Raji (cell line): ENCODE data around the gene SHISA5.

Experiments
- POLR2A ChIP-seq: IDR thresholded peaks from 2 replicates; pipeline ENCODE4 v1.6.1; 2011; ENCODE audit warnings: low read depth, low read length, control low read depth; ENCODE audit not compliant: insufficient read depth

The SHISA5 gene

DNA sequence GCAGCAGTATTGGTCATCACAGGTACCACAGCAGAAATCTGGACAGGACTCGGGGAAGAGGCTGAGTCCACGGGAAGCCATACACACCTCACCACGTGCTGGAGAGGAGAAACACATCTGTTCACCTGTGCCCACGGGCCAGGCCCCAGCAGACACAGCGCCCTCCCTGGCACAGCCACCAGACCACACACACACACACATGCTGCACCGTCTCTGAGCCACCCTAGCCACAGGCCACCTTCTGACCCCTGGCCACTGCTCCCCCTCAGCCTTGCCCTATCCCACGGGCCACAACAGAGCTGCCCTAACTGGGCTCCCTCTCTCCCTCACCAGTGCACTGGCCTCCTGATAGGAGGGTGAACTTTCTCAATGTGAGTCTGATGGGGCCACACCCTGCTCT lies 2.8 kb downstream of the SHISA5 start:
- TF ChIP-seq POLR2A, result no peak

DNA sequence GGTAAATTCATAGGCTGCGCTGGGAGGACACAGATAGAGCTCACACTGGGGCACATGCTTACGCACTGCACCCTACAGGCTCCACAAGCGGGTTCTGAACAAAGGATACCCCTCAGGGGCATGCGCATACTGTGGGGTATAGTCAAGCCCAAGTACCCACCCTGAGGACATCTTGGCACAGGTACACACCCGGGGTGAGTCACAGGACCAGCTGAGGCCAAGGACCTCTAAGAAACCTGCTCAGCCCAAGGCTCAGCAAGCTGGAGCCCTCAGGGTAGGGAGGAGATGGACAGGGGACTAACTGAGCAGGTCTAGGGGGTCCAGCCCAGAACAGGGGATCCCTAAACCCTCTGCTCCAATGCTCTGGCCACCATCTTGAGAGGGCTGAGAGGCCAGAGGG lies 3.3 kb downstream of the SHISA5 start:
- TF ChIP-seq POLR2A, result no peak

DNA sequence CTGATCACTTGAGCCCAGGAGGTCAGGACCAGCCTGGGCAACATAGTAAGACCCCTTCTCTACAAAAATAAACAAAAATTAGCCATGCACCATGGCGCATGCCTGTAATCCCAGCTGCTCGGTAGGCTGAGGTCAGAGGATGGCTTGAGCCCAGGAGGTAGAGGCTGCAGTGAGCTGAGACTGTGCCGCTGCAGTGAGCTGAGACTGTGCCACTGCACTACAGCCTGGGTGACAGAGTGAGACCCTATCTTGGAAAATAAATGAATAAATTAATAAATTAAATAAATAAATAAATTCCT lies 10.8 kb downstream of the SHISA5 start:
- TF ChIP-seq POLR2A, result no peak

DNA sequence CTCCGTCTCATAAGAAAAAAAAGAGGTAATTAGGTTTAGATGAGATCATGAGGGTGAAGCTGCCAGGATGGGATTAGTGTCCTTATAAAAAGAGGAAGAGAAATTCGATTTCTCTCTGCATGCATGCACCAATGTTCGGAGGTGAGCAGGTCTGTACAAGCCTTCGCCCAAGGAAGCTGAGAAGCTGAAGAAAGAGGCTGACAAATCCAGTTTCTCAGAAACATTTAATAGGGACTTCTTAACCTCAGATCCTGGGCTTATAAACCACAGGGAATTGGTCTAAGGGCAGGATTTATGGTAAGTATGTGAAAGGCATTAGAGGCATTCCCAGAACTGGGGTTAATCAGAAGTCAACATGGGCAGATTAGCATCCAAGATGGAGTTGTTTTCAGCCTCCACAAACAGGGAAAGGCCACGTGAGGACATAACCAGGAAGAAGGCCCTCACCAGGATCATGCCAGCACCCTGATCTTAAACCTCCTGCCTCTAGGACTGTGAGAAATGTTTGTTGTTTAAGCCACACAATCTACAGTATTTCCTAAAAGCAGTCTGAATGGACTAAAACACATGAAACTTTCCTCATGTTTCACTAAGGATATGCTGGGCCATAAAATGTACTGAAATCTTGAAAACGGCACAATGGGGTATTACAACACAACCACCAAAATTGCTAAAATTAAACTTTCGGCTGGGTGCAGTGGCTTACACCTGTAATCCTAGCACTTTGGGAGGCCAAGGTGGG lies 11.3 kb downstream of the SHISA5 start:
- no peak for TF ChIP-seq POLR2A

DNA sequence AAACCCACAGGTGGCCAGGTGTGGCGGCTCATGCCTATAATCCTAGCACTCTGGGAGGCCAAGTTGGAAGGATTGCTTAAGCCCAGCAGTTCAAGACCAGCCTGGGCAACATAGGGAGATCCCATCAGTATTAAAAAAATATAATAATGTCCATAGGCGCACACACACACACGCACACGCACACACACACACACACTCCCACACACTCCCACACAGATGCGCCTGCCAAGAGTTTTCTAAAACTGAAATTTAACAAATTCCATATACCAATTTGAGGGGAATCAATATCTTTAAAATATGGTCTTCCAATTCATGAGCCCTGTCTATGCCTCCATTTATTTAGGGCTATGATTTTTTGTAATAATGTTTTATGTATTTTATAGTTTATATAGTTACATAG lies 17.0 kb downstream of the SHISA5 start:
- no peak for TF ChIP-seq POLR2A

DNA sequence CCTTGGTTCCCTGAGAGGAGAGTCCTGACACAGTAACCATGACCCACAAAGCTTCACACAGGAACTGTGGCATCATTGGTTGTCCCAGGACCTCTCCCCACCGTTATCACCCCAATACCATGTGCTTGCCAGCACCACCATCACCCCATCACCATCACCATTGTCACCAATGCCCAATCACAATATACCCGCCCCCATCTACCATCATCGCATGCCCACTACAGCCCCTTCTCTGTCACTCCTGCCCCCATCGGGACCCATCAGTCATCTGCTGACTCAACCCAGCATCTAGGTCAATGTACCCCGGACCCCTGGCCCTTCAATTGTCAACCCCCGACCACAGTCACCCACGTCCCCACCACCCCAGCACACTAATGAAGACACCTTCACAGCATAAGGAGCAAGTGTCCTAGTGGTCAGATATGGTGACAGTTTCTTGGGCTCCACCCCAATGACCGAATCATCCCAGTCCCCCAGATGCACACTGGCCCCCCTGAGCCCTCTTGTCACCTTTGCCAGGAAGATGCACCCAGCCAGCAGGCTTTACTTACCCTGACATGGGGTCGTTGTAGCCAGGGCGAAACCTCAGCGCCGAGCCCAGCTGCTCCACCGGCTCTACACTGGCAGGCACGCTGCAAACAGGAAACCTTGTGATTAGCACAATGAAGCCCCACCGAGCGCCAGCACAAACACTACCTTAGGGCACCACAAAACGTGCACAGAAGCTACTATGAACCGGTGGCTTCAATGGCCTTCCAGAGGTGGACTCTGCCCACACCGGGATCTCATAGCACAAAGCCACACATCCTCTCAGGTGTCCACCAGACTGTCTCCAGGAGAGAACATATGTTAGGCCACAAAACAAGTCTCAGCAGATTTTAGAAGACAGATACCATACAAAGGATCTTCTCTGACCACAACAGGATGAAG lies 25.1 kb downstream of the SHISA5 start:
- no peak for TF ChIP-seq POLR2A

DNA sequence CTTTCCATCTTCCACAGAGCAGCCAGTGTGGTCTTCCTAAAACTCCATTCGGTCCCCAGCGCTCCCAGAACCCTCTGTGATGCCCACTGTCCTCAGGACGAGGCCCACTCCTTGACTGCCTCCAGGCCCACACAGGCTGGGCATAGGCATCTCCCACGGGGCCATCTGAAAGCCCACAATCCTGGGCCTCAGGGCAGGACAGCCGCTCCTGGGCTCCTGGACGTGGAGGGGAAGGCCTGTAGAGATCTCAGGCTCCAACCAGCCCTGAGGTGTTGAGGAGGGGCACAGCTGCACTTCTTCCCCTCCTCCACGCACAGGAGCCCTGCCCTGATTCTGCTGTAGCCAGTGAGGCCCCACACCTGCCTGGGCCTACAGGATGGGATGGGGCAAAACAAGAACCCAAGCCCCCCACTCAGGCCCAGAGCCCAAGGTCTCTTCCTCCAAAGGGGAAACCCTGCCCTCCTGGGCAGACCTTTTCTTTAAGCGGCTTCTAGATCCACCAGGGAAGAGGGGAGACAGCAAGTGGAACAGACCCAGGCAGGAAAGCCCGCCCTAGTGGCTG lies 25.9 kb downstream of the SHISA5 start:
- TF ChIP-seq POLR2A, result no peak

DNA sequence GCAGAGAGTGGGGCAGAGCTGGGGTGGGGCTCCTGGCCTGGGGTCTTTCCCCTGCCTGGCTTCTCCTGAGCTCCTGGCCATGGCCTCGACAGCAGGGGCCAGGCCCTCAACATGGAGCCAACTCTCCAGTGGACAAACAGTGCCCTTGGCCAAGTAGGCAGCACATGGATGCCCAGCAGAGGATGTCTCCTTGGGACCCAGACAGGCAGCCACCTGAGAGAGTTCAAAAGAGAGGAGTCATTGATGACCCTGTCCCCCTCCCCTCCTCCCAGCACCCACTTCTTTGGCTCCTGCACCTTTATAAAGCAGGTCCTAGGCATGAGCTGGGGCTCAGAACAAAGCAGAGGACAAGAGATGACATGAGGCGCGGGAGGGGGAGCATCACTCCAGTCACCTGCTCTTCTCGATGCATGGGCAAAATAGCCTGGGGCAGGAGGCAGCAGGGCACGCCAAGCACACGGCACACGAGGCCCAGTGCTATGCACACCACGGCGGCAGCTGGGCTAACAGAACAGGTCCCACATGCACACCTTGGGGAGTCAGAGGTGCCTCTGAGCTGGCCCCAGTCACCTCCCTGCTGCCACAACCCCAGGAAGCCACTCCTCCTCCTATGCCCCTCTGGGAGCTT lies 27.4 kb downstream of the SHISA5 start:
- TF ChIP-seq POLR2A, result no peak

DNA sequence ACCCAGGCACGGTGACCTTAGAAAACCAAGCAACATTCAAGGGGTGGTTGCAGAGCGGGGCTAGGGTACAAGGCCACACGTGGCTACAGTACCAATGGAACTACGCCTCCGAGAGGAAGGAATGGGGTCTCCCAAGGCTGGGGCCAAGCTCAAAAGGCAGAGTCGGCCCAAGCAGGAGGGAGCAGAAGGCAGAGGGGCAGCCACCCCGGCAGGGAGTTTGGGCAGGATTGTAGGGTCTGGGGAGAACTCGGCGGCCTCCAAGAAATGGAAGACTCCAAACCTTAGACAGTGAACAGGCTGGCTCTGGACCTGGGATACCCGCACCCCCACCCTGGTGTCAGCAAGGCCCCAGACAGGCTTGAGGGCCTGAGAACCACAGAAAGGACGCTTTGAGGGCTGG lies 28.8 kb downstream of the SHISA5 start:
- TF ChIP-seq POLR2A, result no peak

DNA sequence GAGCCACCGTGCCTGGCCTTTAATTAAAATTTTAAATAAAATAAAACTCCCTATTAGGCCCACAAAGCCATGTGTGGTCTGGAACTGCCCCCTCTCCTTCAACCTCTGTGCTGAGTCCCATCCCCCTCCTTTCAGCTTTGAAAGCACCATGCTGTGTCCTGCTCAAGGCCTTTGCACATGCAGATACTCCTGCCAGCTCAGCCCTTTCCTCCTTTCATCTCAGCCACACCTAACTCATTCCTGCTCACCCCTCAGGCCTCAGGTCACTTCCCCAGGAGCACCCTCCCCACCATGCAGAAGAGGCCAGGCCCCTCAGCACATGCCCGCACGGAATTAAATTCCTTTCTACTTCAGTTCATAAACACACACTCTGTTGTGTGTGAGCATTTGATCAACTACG lies 29.4 kb downstream of the SHISA5 start:
- no peak for TF ChIP-seq POLR2A

DNA sequence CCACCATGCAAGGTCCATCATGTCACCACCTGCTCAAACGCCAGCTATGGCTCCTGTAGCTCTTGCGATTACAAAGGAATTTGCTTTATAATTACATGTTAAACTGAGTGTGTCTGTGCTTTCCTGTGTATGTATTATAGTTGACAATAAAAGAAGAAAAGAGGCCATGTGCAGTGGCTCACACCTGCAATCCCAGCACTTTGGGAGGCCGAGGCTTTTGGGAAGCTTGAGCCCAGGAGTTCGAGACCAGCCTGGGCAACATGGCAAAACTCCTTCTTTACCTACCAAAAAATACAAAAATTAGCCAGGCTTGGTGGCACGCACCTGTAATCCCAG lies 30.4 kb downstream of the SHISA5 start:
- no peak for TF ChIP-seq POLR2A

DNA sequence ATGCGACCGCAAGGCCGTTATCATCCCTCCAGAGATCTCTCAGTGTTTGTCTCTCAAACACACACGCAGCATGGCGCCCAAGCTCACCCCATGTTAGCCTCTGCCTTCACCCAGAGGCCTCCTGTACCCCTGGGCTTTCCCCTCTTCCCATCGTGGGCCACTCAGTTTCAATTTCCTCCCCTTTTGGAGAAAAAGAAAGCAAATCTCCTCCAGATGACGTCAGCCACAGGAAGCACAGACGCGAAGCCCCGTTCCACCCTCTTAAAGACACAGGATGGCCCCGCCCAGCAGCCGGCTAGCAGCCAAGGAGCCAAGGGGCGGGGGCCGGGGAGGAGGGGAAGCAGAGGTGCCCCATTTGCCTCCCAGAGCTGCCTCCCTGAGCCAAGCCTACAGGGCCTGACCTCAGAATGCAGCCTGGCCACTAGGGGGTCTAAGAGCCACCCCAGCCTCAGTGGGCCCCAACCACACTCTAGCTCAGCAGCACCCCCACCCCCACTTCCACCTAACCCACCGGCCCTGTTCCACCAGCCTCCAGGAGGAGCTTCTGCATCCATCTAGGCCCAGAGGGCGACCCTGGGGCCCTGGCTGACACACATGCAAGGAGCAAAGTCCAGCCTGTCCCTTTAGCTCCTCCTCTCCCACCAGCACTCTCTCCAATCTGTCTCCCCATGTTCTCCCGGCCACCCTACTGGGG lies 30.9 kb downstream of the SHISA5 start:
- TF ChIP-seq POLR2A, result peak; percentile 97

DNA sequence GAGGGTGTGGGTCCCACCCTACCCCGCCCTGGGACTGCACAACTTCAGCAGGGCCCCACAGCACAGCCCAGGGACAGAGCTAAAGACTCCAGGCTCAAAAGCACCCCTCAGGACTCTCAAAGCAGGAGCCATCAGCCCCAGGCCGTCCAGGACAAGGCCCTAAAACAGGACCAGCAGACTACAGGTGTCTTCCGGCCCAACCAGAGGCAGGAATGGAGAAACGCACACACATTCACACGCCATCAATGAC lies 31.4 kb downstream of the SHISA5 start:
- TF ChIP-seq POLR2A, result no peak

DNA sequence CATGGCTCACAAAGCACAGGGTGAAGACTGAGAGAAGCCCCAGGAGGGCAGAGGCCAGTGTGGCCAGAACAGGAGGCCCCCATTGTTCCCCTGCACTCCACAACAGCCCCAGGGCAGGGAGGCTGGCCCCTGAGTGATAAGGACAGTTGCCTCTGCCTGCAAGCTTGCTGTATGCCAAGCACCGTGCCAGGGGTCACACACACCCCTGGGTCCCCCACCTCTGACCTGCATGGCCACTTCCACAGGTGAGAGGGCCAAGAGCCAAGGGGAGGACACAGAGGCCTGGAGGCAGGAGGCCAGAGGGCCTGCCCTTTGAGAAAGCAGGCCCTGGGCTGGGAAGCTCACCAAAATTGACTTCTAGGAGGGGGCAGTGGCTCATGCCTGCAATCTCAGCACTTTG lies 33.7 kb downstream of the SHISA5 start:
- TF ChIP-seq POLR2A, result 0 out of 2 replicates have a peak, but pooled peaks have one; percentile 14

DNA sequence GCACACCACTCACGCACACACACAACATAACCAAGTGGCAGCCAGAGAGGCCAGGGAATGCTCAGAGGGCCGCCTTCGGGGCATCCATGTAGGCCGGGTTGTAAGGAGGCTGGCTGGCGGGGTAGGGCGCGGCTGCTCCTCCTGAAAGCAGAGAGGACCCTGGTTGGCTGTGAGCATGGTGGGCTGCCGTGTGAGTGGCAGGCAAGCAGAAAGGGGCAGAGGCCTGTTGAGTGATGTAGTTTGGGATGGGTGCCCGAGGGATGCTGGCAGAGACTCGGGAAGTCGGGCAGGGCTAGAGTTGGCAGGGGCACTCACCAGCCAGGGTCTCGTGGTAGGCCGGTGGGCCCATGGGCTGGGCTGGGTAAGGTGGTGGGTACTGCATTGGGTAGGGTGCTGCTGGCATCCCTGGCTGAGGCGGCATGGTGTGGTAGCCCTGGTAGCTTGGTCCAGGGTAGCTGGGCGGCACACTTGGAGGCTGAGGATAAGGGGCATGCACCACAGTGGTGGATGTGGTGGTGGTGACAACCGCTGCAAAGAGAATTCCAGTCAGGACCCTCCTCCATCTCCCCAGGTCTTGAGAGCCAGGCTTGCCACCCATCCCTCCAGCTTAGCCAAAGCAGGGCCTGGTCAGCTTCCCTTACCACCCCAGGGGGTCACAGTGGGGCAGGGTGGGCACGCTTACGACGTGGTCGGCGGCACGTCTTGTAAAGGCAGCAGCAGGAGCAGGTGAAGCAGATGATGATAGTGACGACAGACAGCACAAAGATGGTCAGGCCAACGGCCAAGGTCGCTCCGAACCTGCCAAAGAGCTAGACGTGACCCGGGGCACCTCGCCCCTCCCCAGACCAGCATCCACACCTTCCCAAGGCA lies 34.7 kb downstream of the SHISA5 start:
- TF ChIP-seq POLR2A, result no peak

DNA sequence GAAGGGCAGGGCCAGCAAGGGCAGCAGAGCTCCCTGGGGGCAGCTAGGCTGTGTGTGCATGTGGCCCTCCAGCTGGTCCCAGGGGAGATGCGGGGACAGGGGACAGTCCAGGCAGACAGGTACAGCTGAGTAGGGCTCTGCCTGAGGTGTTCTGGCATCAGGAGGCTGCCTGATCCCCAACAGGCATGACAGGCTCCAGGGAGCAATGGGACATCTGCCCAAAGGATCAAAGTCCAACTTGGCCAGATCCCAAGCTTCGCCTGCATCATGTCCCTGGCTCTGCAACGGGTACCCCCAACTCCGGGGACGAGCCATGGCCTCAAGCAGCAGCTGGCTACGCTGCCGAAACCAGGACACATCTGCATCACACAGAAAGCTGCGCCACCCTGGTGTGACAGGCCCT lies 35.6 kb downstream of the SHISA5 start:
- no peak for TF ChIP-seq POLR2A
